NCI-H2107 treated with DMSO at 0.1 percent for 48 hours (cell line): Measurements from ENCODE around the gene LYPD6B.

Experiments
- DNase-seq: peaks from one replicate; lab custom pipeline; 2025; ENCODE audit not compliant: unreplicated experiment; lab: John Stamatoyannopoulos, UW

Gene LYPD6B

GRCh38 chr2:149155988-149156387 lies 117.5 kb downstream of the LYPD6B start:
- no peak for DNase-seq

- DNase-seq, result no peak
These were observed 118.7 kb downstream of the LYPD6B start for GRCh38 chr2:149156971-149157740.

DNA sequence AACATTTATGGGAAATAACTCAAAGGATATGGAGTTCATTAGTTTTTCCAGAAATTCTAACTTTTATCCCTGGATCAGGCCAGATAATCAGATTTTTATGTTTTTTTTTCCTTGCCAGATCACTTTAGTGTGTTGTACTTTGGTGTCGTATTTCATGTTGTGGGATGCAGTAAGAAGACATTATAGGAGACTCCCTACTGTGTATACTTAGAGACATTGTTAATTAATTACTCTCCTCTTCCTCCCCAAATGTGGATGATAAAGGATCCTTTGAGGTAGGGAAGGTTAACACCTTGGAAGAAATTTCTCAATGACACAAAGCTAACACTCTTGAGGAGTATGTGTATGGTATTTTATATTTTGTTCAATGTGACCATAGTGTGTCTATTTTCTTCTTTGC lies 120.5 kb downstream of the LYPD6B start:
- no peak for DNase-seq

DNA sequence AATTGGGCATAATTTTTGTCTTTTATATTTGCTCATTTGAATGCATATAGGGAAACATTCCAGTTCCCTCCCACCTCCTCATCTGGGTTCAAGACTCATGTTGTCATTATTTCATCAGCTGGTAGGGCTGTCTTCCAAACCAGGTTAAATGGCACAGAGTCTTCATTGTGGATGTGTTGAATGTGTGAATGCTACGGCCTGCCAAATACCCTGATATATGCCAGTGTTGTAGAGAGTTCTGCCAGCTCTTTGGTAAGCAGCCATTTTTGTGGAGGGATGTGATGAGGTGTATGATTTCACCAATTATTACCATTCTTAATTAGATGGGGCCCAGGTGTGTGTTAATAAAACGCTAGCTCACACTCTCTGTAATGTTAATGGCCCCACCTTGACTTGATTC lies 121.7 kb downstream of the LYPD6B start:
- DNase-seq, result no peak

GRCh38 chr2:149160701-149161217 lies 122.3 kb downstream of the LYPD6B start:
- no peak for DNase-seq

DNA sequence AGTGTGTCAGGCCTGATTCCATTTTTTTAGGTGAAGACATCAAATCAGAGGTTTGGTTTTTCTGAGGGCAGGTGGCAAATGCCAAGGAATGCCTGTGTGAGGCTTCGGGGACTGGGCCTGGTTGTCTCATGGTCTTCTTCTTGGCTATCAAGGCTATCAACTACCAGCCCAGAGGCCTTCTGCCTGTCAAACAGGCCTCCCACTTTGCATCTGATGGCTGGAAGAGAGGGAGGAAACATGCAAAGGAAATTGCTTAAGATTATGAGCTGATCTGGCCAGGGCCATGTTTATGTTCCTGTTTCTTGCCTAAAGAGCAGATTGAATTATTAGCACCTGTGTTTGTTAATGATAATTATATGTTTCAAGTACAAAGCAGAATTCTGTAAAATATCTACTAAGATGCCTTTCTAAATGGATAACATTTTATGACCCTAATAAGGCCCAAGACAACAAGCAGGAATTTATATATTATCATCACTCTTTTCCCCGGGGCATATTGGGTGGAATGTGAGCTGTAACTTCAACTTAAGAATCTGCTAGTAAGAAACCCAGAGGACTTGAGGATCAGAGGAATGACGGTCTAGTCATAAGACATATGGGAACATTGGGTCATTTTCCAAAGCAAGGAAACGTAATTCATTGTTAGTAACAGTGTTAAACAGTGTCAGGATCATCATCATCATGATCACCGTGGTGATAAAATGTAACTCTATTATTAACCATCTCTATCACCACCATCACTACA lies 123.2 kb downstream of the LYPD6B start:
- DNase-seq, result no peak

DNA sequence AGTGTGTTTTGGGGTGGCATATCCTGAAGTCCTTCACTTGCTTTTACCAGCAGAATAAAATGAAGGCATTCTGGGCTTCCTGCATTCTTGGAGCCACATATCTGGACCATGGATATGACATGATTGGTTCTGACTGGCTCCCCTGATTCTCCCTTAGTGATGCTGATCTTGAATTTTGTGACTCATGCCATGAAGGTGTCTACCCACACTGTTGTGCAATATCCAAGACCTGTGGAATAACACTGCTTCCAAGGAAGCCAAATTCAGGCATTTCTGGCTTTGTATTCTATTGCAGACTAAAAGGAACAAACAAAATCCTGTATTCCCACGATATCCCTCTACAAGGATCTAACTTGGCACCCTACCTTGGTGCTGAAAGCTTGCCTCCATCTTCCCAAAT lies 125.8 kb downstream of the LYPD6B start:
- DNase-seq, result no peak

GRCh38 chr2:149164827-149165226 lies 126.3 kb downstream of the LYPD6B start:
- no peak for DNase-seq

GRCh38 chr2:149167001-149167780 lies 128.7 kb downstream of the LYPD6B start:
- no peak for DNase-seq

DNA sequence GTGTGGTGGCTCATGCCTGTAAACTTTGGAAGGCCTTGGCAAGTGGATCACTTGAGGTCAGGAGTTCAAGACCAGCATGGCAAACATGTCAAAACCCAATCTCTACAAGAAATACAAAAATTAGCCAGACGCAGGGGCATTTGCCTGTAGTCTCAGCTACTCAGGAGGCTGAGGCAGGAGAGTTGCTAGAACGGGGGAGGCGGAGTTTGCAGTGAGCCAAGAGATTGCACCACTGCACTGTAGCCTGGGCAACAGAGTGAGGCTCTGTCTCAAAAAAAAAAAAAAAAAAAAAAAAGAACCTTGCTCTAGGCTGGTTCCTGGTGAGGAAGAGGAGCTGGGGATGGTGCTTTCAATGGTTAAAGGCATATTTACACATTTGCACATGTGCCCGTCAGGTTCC lies 129.4 kb downstream of the LYPD6B start:
- DNase-seq, result no peak

GRCh38 chr2:149169656-149170055 lies 131.2 kb downstream of the LYPD6B start:
- no peak for DNase-seq

GRCh38 chr2:149170156-149170555 lies 131.7 kb downstream of the LYPD6B start:
- DNase-seq, result no peak

DNA sequence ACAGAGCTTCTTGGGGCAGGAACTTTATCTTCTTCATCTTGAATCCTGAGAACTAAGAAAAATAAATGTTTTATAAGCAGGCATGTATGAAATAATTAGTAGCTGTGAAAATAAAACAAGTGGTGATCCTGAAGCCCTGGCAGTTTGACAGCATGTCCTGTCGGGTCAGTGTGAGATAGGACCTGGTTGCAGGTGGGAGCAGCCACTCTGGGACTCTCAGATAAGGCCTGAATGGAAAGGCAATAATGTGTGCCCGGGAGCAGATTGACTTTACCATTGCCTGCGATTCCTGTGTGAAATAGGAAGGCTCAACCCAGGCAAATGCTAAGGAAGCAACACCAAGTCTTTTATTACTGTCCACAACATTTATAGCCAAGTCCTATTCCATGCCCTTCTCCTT lies 132.4 kb downstream of the LYPD6B start:
- no peak for DNase-seq

GRCh38 chr2:149173220-149173619 lies 134.7 kb downstream of the LYPD6B start:
- DNase-seq, result no peak

DNA sequence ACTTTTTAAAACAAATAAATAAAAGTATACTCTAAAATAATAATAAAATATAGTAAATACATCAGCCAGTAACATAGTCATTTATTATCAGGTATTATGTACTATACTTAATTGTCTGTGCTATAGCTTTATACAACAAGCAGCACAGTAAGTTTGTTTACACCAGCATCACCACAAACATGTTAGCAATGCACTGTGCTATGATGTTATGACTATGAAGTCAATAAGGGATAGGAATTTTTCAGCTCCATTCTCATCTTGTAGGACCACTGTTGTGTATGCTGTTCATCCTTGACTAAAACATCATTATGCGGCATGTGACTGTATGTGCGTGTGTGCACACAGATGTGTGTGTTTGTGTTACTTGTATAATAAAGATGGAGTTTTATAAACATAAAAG lies 137.5 kb downstream of the LYPD6B start:
- no peak for DNase-seq

DNA sequence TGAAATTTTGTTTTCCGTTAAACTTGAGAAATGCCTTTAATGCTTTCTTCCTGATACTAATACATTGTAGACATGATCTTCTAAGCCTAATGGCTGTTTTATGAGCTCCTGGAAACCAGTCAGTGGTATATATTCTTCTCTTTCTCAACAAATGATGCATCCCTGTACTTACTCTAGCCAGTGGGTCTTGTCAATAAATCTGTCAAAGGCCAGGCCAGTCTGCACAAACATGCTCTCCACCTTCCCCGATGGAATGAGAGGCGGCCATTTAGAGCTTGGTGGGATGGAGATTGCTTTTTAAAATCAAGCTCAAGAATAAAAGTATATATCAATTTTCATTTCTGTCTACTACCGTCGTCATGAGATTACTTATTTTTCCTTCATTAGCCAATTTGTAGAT lies 140.1 kb downstream of the LYPD6B start:
- no peak for DNase-seq

DNA sequence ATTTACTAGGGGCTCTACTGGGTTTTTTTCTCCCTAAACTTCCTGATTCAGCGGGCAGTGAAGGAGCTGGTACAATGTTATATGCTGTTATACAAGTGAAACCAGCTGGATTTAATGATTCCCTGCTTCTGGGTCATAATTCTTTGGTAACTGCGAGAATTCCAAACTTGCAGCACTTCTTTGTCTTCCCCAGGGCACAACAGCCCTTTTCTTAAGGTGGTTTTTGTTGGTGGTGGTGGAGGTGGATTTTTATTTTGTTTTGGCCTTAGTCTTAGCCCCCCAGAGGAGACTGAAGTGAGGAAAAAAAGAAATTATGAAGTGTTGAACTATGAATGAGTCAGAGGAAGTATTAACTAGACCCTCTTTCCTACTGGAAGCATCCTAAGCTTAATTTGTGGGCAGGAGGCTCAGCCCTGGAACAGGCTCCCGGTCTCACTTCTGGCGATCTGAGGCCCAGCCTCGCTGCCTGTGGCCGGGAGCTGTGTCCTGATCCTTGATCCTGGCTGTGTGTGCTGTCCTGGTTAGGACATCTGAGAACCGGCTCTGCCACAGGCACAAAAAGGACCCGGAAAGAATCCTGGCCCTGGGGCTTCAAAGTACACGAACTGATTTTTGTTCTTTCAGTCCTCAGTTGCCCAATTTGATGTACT lies 141.9 kb downstream of the LYPD6B start:
- DNase-seq, result no peak

DNA sequence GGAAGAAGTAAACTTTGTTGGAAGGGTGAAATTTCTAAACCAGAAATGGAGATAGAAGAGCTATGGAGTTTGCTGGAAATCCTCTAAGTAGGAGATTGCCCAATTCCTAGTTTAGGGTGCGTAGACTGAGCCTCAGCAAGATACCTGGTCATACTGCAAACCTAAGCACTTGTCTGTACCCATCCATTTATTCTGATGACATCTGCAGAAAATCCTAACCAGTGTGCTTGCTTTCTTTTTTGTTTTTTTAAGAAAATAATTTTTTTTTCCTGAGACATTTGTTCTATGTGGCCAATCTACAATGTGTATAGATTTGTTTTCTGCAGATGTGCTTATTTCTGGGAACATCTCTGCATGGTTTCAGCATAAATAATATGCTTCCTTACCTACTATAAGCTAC lies 144.7 kb downstream of the LYPD6B start:
- no peak for DNase-seq

DNA sequence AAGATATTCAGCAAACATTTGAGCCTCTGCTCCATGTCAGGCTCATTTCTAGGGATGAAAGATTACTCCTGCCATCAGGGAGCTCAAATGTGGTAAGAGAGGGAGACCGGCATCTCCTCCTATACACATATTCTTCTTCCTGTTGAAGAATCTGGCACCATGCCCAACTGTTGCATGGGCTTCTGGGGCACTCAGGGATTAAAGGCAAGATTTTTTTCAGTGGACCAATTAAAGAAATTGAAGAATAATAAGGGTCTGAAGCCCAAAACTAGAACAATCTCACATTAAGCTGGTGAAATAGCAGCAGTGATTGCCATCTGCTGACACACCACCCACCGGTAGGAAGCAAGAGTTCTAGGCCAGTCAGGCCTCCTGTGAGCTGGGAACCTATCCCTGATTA lies 146.5 kb downstream of the LYPD6B start:
- no peak for DNase-seq

GRCh38 chr2:149185942-149186490 lies 147.5 kb downstream of the LYPD6B start:
- no peak for DNase-seq

- no peak for DNase-seq
These were observed 148.6 kb downstream of the LYPD6B start for GRCh38 chr2:149187057-149187456.
